GM12878 (cell line): ENCODE data around the gene FXYD6.

Experiments
- ATF3 ChIP-seq: IDR thresholded peaks from 2 replicates; pipeline ENCODE4 v1.6.1; 2011; ENCODE audit warnings: low read depth, mild to moderate bottlenecking, low read length, moderate library complexity, borderline replicate concordance; ENCODE audit errors: extremely low read depth
- E2F4 ChIP-seq: IDR thresholded peaks from 2 replicates; pipeline ENCODE4 v1.6.1; 2012; ENCODE audit warnings: low read depth, low read length, improper control_type of control experiment
- EP300 ChIP-seq, 2 experiments: fragments of 150-350 bp in 1 of 2; IDR thresholded peaks; 2 replicates each; pipeline ENCODE4 v1.6.1; 2011 to 2012; ENCODE audit warnings: low read depth in 2 of 2, low read length in 2 of 2, borderline replicate concordance in 1 of 2, improper control_type of control experiment in 1 of 2, inconsistent platforms in 1 of 2; ENCODE audit not compliant: control insufficient read depth in 1 of 2
- HDAC2 ChIP-seq: fragments of 200-600 bp; sonication (generic); IDR thresholded peaks from 2 replicates; pipeline ENCODE4 v1.6.1; 2017
- HDAC6 ChIP-seq: fragments of 200-600 bp; sonication (generic); IDR thresholded peaks from one replicate; pipeline ENCODE4 v1.8.0; 2017; ENCODE audit warnings: antibody characterized with exemption; ENCODE audit not compliant: unreplicated experiment
- NFIC ChIP-seq: IDR thresholded peaks from 2 replicates; pipeline ENCODE4 v1.6.1; 2012; ENCODE audit warnings: low read depth, mild to moderate bottlenecking, inconsistent platforms, low read length, moderate library complexity
- POLR2A ChIP-seq: IDR thresholded peaks from 2 replicates; pipeline ENCODE4 v1.6.1; 2011; ENCODE audit warnings: low read depth, mild to moderate bottlenecking, low read length
- POLR2AphosphoS2 ChIP-seq: IDR thresholded peaks from 2 replicates; pipeline ENCODE4 v1.6.1; 2011; ENCODE audit warnings: low read depth, mild to moderate bottlenecking, low read length, improper control_type of control experiment, moderate library complexity
- SIN3A ChIP-seq: IDR thresholded peaks from 2 replicates; pipeline ENCODE4 v1.6.1; 2012; ENCODE audit warnings: low read depth, low read length, improper control_type of control experiment
- TCF7 ChIP-seq: IDR thresholded peaks from 2 replicates; pipeline ENCODE4 v1.6.1; 2014; ENCODE audit warnings: antibody characterized with exemption, borderline replicate concordance
- ZBTB33 ChIP-seq: fragments of 450-650 bp; IDR thresholded peaks from 2 replicates; pipeline ENCODE4 v1.6.1; 2017; ENCODE audit warnings: mild to moderate bottlenecking
- ZNF217 ChIP-seq: fragments of 450-650 bp; IDR thresholded peaks from 2 replicates; pipeline ENCODE4 v1.6.1; 2017; ENCODE audit warnings: antibody characterized with exemption, mild to moderate bottlenecking
- TF ChIP-seq, protein P1 (sequence below), 3 experiments: IDR thresholded peaks in 2 of 3; conservative IDR thresholded peaks in 1 of 3; 2 replicates each; pipeline ENCODE4 v1.5.1; 2011; ENCODE audit warnings: low read depth in 3 of 3, low read length in 3 of 3, mild to moderate bottlenecking in 3 of 3, control low read depth in 2 of 3, moderate library complexity in 2 of 3, inconsistent platforms in 1 of 3, mixed read lengths in 1 of 3; ENCODE audit not compliant: control insufficient read depth in 2 of 3, insufficient read depth in 1 of 3; ENCODE audit errors: extremely low read depth in 1 of 3
- TF ChIP-seq, protein P2 (sequence below): fragments of 450-650 bp; IDR thresholded peaks from 2 replicates; pipeline ENCODE4 v1.6.1; 2017; ENCODE audit warnings: mild to moderate bottlenecking, moderate library complexity

DNA sequence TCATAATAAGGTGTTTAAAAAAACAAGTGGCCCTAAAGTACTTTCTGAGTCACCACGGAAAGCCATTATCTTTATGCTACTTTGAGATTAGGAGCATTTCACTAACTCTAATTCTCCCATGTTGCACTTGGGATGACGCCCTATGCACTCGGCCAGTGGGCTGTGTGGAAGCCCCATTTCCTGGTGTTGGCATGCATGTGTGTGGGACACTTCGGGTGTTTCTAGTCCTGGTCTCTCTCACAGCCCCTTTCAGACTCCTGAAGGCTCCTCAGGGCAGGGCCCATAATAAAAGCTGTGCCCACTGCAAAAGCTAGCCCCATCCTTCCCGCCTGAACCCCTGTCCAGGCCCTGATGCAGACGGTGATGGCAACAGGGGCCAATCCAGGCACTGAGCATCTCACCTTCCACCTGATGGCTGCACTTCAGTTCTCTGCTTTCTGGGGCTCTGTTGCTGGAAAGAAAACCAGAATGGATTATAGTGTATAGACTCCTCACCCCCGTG, 37.0 kb downstream of the FXYD6 start:
- TF ChIP-seq E2F4 = no peak
- TF ChIP-seq, protein P1, sequence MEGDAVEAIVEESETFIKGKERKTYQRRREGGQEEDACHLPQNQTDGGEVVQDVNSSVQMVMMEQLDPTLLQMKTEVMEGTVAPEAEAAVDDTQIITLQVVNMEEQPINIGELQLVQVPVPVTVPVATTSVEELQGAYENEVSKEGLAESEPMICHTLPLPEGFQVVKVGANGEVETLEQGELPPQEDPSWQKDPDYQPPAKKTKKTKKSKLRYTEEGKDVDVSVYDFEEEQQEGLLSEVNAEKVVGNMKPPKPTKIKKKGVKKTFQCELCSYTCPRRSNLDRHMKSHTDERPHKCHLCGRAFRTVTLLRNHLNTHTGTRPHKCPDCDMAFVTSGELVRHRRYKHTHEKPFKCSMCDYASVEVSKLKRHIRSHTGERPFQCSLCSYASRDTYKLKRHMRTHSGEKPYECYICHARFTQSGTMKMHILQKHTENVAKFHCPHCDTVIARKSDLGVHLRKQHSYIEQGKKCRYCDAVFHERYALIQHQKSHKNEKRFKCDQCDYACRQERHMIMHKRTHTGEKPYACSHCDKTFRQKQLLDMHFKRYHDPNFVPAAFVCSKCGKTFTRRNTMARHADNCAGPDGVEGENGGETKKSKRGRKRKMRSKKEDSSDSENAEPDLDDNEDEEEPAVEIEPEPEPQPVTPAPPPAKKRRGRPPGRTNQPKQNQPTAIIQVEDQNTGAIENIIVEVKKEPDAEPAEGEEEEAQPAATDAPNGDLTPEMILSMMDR (IDR thresholded peaks at IDR 0.05 in 2 of 3, conservative IDR thresholded peaks at IDR 0.05 in 1 of 3; ENCODE audit: control insufficient read depth in 2 of 3, extremely low read depth in 1 of 3, insufficient read depth in 1 of 3, low read depth in 3 of 3, low read length in 3 of 3) = no peak
- TF ChIP-seq SIN3A = no peak
- TF ChIP-seq EP300 (IDR thresholded peaks at IDR 0.05; ENCODE audit: borderline replicate concordance in 1 of 2, control insufficient read depth in 1 of 2, low read depth in 2 of 2, low read length in 2 of 2) = no peak
- TF ChIP-seq ZBTB33 = no peak
- TF ChIP-seq HDAC6 = no peak
- no peak for TF ChIP-seq TCF7
- TF ChIP-seq, protein P2, sequence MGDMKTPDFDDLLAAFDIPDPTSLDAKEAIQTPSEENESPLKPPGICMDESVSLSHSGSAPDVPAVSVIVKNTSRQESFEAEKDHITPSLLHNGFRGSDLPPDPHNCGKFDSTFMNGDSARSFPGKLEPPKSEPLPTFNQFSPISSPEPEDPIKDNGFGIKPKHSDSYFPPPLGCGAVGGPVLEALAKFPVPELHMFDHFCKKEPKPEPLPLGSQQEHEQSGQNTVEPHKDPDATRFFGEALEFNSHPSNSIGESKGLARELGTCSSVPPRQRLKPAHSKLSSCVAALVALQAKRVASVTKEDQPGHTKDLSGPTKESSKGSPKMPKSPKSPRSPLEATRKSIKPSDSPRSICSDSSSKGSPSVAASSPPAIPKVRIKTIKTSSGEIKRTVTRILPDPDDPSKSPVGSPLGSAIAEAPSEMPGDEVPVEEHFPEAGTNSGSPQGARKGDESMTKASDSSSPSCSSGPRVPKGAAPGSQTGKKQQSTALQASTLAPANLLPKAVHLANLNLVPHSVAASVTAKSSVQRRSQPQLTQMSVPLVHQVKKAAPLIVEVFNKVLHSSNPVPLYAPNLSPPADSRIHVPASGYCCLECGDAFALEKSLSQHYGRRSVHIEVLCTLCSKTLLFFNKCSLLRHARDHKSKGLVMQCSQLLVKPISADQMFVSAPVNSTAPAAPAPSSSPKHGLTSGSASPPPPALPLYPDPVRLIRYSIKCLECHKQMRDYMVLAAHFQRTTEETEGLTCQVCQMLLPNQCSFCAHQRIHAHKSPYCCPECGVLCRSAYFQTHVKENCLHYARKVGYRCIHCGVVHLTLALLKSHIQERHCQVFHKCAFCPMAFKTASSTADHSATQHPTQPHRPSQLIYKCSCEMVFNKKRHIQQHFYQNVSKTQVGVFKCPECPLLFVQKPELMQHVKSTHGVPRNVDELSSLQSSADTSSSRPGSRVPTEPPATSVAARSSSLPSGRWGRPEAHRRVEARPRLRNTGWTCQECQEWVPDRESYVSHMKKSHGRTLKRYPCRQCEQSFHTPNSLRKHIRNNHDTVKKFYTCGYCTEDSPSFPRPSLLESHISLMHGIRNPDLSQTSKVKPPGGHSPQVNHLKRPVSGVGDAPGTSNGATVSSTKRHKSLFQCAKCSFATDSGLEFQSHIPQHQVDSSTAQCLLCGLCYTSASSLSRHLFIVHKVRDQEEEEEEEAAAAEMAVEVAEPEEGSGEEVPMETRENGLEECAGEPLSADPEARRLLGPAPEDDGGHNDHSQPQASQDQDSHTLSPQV = no peak
- no peak for TF ChIP-seq HDAC2
- no peak for TF ChIP-seq POLR2A
- no peak for TF ChIP-seq ATF3
- TF ChIP-seq POLR2AphosphoS2 = no peak
- TF ChIP-seq ZNF217 = no peak
- no peak for TF ChIP-seq NFIC
